ENCODE results near the gene WDR43. TPM values are rescaled to one million over a fixed set of nuclear protein-coding genes. Genes with fewer than 3 reads are reported as not detected.

The WDR43 gene
- total RNA-seq, 4 donors from 2014 or later = 21.5 to 53.0 (median 31.0) TPM

DNA sequence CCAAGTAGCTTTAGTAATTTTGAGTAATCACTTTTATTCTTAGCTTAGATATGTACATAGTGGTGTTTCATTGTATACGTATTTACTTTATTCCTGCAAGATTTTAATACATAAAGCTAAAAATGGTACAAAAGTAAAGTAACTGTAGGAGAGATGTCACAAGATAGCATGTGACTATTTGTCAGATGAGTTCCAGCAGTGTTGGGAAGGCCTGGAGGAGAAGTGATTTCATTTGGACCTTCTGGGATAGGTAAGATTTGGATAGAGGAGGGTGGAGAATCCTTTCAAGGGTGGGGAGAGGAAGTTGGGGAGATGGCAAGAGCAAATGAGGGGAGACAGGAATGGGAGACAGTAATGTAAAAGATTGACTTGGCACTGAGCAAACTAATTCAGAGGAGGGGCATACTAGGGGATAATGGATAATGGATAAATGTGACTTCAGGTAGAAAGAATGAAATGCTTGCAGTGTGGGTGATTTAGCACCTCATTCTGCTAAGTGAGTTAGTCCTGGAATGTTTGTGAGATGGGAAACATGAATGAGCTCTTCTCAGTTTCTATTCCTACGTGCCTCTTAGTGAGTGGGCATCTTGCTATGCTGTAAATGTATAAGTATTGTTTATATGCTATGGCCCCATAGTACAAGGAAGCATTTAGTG is 10.5 kb downstream of the WDR43 start:
- H3K27me3 ChIP-seq = no peaks in the 10 kb centered on the region
- H3K4me3 ChIP-seq = no peak overlapping the region
- peaks cover 18 to 63% (median 50%) of the 10 kb centered on the region in 4 donors for H3K36me3 ChIP-seq
- no peaks in the 10 kb centered on the region for H3K9me3 ChIP-seq
- intact Hi-C loops (cut with DNase I) = no loop called here
- 49% methylated on average over 2 of the region's 2 CpGs for WGBS
- H3K4me1 ChIP-seq = peaks cover 0 to 12% (median 5%) of the 10 kb centered on the region in 4 donors
- no peak for DNase-seq (ENCODE audit: extremely low spot score)
- no peak for TF ChIP-seq POLR2AphosphoS5 (IDR thresholded peaks at IDR 0.05)
- TF ChIP-seq, protein P1, sequence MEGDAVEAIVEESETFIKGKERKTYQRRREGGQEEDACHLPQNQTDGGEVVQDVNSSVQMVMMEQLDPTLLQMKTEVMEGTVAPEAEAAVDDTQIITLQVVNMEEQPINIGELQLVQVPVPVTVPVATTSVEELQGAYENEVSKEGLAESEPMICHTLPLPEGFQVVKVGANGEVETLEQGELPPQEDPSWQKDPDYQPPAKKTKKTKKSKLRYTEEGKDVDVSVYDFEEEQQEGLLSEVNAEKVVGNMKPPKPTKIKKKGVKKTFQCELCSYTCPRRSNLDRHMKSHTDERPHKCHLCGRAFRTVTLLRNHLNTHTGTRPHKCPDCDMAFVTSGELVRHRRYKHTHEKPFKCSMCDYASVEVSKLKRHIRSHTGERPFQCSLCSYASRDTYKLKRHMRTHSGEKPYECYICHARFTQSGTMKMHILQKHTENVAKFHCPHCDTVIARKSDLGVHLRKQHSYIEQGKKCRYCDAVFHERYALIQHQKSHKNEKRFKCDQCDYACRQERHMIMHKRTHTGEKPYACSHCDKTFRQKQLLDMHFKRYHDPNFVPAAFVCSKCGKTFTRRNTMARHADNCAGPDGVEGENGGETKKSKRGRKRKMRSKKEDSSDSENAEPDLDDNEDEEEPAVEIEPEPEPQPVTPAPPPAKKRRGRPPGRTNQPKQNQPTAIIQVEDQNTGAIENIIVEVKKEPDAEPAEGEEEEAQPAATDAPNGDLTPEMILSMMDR (IDR thresholded peaks at IDR 0.05) = no peak
- TF ChIP-seq POLR2A (IDR thresholded peaks at IDR 0.05; ENCODE audit: low read depth) = no peak
- no peak for TF ChIP-seq EP300 (IDR thresholded peaks at IDR 0.05)
- H3K27ac ChIP-seq (replicated peaks in 1 of 4) = no peak overlapping the region

DNA sequence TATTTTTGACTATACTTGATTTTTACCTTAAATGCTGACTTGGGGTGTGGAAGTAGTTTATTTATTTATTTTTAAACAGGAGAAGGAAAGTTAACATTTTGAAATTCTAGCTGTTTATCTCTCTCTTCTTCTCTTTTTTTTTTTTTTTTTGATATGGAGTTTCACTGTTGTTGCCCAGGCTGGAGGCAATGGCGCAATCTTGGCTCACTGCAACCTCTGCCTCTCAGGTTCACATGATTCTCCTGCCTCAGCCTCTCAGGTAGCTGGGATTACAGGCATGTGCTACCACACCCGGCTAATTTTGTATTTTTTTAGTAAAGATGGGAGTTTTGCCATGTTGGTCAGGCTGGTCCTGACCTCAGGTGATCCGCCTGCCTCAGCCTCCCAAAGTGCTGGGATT is 11.1 kb downstream of the WDR43 start:
- H3K36me3 ChIP-seq = peaks cover 21 to 68% (median 53%) of the 10 kb centered on the region in 4 donors
- no peaks in the 10 kb centered on the region for H3K9me3 ChIP-seq
- 95% methylated on average over 3 of the region's 3 CpGs for WGBS
- no peak overlapping the region for H3K4me3 ChIP-seq
- intact Hi-C loops (cut with DNase I) = no loop called here
- H3K4me1 ChIP-seq = peaks cover 0 to 12% (median 5%) of the 10 kb centered on the region in 4 donors
- H3K27me3 ChIP-seq = no peaks in the 10 kb centered on the region
- DNase-seq (ENCODE audit: extremely low spot score) = no peak
- TF ChIP-seq POLR2AphosphoS5 (IDR thresholded peaks at IDR 0.05) = no peak
- TF ChIP-seq EP300 (IDR thresholded peaks at IDR 0.05) = no peak
- H3K27ac ChIP-seq (replicated peaks in 1 of 4) = no peak overlapping the region

DNA sequence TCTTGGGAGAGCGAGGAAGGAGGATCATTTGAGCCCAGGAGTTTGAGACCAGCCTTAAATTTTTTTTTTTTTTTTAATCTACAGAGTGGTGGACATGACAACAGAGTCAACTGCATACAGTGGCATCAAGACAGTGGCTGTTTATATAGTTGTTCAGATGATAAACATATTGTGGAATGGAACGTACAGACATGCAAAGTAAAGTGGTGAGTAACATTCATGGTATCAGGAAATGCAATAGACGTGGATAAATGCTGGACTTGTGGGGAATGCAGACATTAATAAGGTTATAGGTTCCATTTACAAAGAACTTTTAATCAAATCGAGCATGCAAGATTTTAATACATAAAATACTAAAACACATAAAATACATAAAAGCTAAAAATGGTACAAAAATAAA is 11.9 kb downstream of the WDR43 start:
- intact Hi-C loops (cut with DNase I) = no loop called here
- TF ChIP-seq POLR2AphosphoS5 (IDR thresholded peaks at IDR 0.05) (no peak), EP300 (IDR thresholded peaks at IDR 0.05) (no peak)
- 97% methylated on average over 4 of the region's 4 CpGs for WGBS
- DNase-seq (ENCODE audit: extremely low spot score) = no peak
- Histone ChIP-seq H3K9me3 (no peaks in the 10 kb centered on the region), H3K27me3 (no peaks in the 10 kb centered on the region), H3K36me3 (peaks cover 21 to 76% (median 58%) of the 10 kb centered on the region in 4 donors), H3K4me3 (no peak overlapping the region), H3K4me1 (peaks cover 0 to 12% (median 3%) of the 10 kb centered on the region in 4 donors), H3K27ac (replicated peaks in 1 of 4) (no peak overlapping the region)

DNA sequence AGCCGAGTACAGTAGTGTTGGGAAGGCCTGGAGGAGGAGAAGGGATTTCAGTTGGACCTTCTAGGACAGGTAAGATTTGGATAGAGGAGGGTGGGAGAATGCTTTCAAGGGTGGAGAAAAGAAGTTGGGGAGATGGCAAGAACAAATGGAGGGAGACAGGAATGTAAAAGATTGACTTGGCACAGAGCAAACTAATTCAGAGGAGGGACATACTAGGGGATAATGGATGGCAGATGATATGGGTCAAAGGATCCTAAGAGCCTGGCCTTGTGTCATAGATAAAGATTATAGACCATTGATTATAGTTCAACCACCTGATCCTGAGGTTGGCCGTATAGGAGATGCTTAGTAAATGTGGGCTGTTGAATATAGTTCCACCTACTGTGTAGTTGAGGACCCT is 12.4 kb downstream of the WDR43 start:
- DNase-seq (ENCODE audit: extremely low spot score) = no peak
- Histone ChIP-seq H3K27me3 (no peaks in the 10 kb centered on the region), H3K36me3 (peaks cover 21 to 80% (median 59%) of the 10 kb centered on the region in 4 donors), H3K4me1 (peaks cover 0 to 12% (median 3%) of the 10 kb centered on the region in 4 donors), H3K4me3 (no peak overlapping the region), H3K9me3 (no peaks in the 10 kb centered on the region), H3K27ac (replicated peaks in 1 of 4) (no peak overlapping the region)
- TF ChIP-seq EP300 (IDR thresholded peaks at IDR 0.05) = no peak
- TF ChIP-seq, protein P1 (IDR thresholded peaks at IDR 0.05) = no peak
- no peak for TF ChIP-seq POLR2AphosphoS5 (IDR thresholded peaks at IDR 0.05)
- intact Hi-C loops (cut with DNase I) = no loop called here
- 94% methylated on average over 2 of the region's 2 CpGs for WGBS

DNA sequence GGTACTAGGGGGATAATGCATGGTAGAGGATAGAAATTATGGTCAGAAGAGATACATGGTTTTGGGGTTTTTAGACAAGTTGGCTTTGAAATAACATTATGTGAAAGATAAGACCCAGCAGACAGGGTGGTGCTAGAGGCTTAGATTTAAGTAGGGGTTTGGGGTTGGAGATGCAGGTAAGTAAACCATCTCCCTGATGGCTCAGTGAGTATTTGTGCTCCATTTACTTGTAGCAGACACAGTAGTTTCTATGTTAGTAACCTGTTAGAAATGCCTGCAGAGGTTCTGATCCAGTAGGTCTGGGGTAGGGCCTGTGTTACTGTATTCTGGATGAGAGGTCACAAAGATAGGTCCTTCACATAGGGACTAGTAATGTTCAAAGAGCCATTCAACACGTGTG is 13.7 kb downstream of the WDR43 start:
- intact Hi-C loops (cut with DNase I) = no loop called here
- no peaks in the 10 kb centered on the region for H3K9me3 ChIP-seq
- H3K27ac ChIP-seq (replicated peaks in 1 of 4) = no peak overlapping the region
- TF ChIP-seq POLR2A (IDR thresholded peaks at IDR 0.05; ENCODE audit: low read depth) (no peak), EP300 (IDR thresholded peaks at IDR 0.05) (no peak), POLR2AphosphoS5 (IDR thresholded peaks at IDR 0.05) (no peak)
- TF ChIP-seq, protein P1 (IDR thresholded peaks at IDR 0.05) = no peak
- no peaks in the 10 kb centered on the region for H3K27me3 ChIP-seq
- H3K4me3 ChIP-seq = no peak overlapping the region
- WGBS = no CpG with 5 or more reads among the region's 1 CpG
- H3K4me1 ChIP-seq = peaks cover 0 to 12% (median 3%) of the 10 kb centered on the region in 4 donors
- peaks cover 28 to 80% (median 59%) of the 10 kb centered on the region in 4 donors for H3K36me3 ChIP-seq
- no peak for DNase-seq (ENCODE audit: extremely low spot score)
